ENCODE results near the gene SUCLA2. TPM values are rescaled to one million over a fixed set of nuclear protein-coding genes. Genes with fewer than 3 reads are reported as not detected.
A peak's percentile ranks its signal among the peaks of the same experiment; 100 is the strongest.

Gene SUCLA2
- total and polyA plus RNA-seq, 2 donors (not counting 3 experiments of a cell fraction or from before 2014, with no cell fraction given) = 13.6 to 37.0 TPM

GRCh38 chr13:48037346-48038173, 36.5 kb upstream of the SUCLA2 start, which contains the start of gene NUDT15:
Gene NUDT15, plus strand, starts transcription at chr13:48037726. Its CDS starts 21 bp downstream, at chr13:48037747.
- Histone ChIP-seq H3K4me3 (replicated peaks in 1 of 3; ENCODE audit: insufficient read depth in 1 of 3, low read depth in 1 of 3, low read length in 3 of 3) (peak within 1 kb of the TSS; percentile 54 to 75 (median 72)), H3K79me2 (ENCODE audit: control insufficient read depth, insufficient read depth, low read length) (peaks cover 3% of the 10 kb centered on the region), H4K20me1 (replicated peaks; ENCODE audit: control insufficient read depth, extremely low read depth, insufficient read depth, low read length) (no peaks in the 10 kb centered on the region), H2AFZ (ENCODE audit: low read depth, low read length) (peak within 1 kb of the TSS; percentile 75), H3K36me3 (ENCODE audit: control insufficient read depth in 2 of 2, extremely low read depth in 1 of 2, insufficient read depth in 2 of 2, low read length in 2 of 2) (peaks cover 2 to 3% of the 10 kb centered on the region in 2 experiments), H3K4me1 (ENCODE audit: control insufficient read depth, extremely low read depth, insufficient read depth, low read length) (peaks cover 16% of the 10 kb centered on the region), H3K27ac (ENCODE audit: insufficient read depth, low read depth, low read length) (peak within 1 kb of the TSS; percentile 82), H3K27me3 (ENCODE audit: control insufficient read depth in 2 of 2, insufficient read depth in 2 of 2, low read length in 2 of 2) (no peaks in the 10 kb centered on the region), H3K4me2 (ENCODE audit: insufficient read depth, low read length) (peak within 1 kb of the TSS; percentile 97), H3K9me3 (replicated peaks; ENCODE audit: control insufficient read depth, insufficient read depth, low read length) (no peaks in the 10 kb centered on the region), H3K9ac (replicated peaks; ENCODE audit: extremely low read depth, insufficient read depth, low read length) (peak within 1 kb of the TSS; percentile 80), H3K9me1 (replicated peaks; ENCODE audit: control insufficient read depth, extremely low read depth, insufficient read depth, low read length) (no peaks in the 10 kb centered on the region)
- POLR2A ChIA-PET = interaction anchor here (0.5 to 0.8 kb wide), 2 partner anchors 40 to 563 kb away, joined by 3 to 5 read pairs; no protein-coding TSS in a partner anchor
- no TSS peak for BruUV-seq (replicated peaks)
- peak; percentile 96 for DNase-seq (ENCODE audit: low read depth, low spot score)
- peak; percentile 98 for FAIRE-seq
- TF ChIP-seq POLR2AphosphoS5 (IDR thresholded peaks at IDR 0.05; ENCODE audit: insufficient read depth, low read depth, low read length) (peak; percentile 99), FOS (IDR thresholded peaks at IDR 0.05; ENCODE audit: borderline replicate concordance, insufficient read depth, low read length) (no peak), GATA2 (IDR thresholded peaks at IDR 0.05; ENCODE audit: insufficient read depth, insufficient read length, low read depth, low read length) (no peak), POLR2A (IDR thresholded peaks at IDR 0.05; ENCODE audit: low read depth, low read length) (peak; percentile 95), CTCF (IDR thresholded peaks at IDR 0.05; ENCODE audit: extremely low read depth in 1 of 2, insufficient read depth in 1 of 2, low read depth in 1 of 2, low read length in 2 of 2) (peak; percentile 100), MYC (IDR thresholded peaks at IDR 0.05; ENCODE audit: low read depth, low read length) (peak; percentile 48), EZH2 (IDR thresholded peaks at IDR 0.05; ENCODE audit: borderline replicate concordance, low read depth, low read length, severe bottlenecking) (no peak), JUN (IDR thresholded peaks at IDR 0.05; ENCODE audit: borderline replicate concordance, insufficient read depth, insufficient read length, low read depth) (peak; percentile 6), MAX (IDR thresholded peaks at IDR 0.05; ENCODE audit: insufficient read depth, insufficient read length) (peak; percentile 64)
- intact Hi-C loops (cut with micrococcal nuclease) = loop anchor here (1.0 to 5.0 kb wide), 5 partner anchors 36 to 732 kb away; partner anchors contain the start of genes ITM2B, MED4, RB1 and SUCLA2
- CTCF ChIA-PET = interaction anchor here (0.7 to 2.2 kb wide), 24 partner anchors 9 to 732 kb away, joined by 3 to 16 read pairs (median 4); partner anchors contain the start of genes ITM2B, MED4 and SUCLA2
- dilution Hi-C loops (cut with MboI; ENCODE audit: extremely low pct_ligation_motif_present, low sequenced_read_pairs) = no loop called here

Measured in endothelial cell of umbilical vein (primary cell).